OCI-LY1 (cell line): ENCODE measurements around the gene ARMH3.

Experiments used
- H2AFZ ChIP-seq: fragments of 200-600 bp; sonication (generic), shearing (Covaris generic); 2 replicates; pipeline ENCODE4 v1.6.0; 2014; ENCODE audit warnings: antibody characterized with exemption, mild to moderate bottlenecking, low read length
- H3F3A ChIP-seq: fragments of 200-600 bp; sonication (generic), shearing (Covaris generic); 2 replicates; pipeline ENCODE4 v1.6.0; 2014; ENCODE audit warnings: mild to moderate bottlenecking, antibody characterized with exemption, low read length, moderate library complexity; ENCODE audit not compliant: insufficient read depth
- H3K27ac ChIP-seq: fragments of 200-600 bp; sonication (generic); 2 replicates; pipeline ENCODE4 v1.5.1; 2014; ENCODE audit warnings: low read length, mixed run types, mild to moderate bottlenecking, low read depth; ENCODE audit not compliant: poor library complexity, severe bottlenecking
- H3K27me3 ChIP-seq: fragments of 200-600 bp; sonication (generic); 2 replicates; pipeline ENCODE4 v1.6.0; 2014; ENCODE audit warnings: antibody characterized with exemption, mild to moderate bottlenecking, low read length, moderate library complexity; ENCODE audit not compliant: insufficient read depth
- H3K36me3 ChIP-seq: fragments of 200-600 bp; sonication (generic); 2 replicates; pipeline ENCODE4 v1.6.1; 2014; ENCODE audit warnings: mild to moderate bottlenecking, antibody characterized with exemption, low read length, moderate library complexity, mixed read lengths; ENCODE audit not compliant: insufficient read depth
- H3K4me1 ChIP-seq: fragments of 200-600 bp; sonication (generic); 2 replicates; pipeline ENCODE4 v1.5.1; 2014; ENCODE audit warnings: mild to moderate bottlenecking, low read length, moderate library complexity; ENCODE audit not compliant: insufficient read depth, severe bottlenecking
- H3K4me2 ChIP-seq: fragments of 200-600 bp; sonication (generic), shearing (Covaris generic); 2 replicates; pipeline ENCODE4 v1.6.1; 2014; ENCODE audit warnings: low read length
- H3K4me3 ChIP-seq: fragments of 200-600 bp; sonication (generic); 2 replicates; pipeline ENCODE4 v1.5.1; 2014; ENCODE audit warnings: low read length, low read depth, mild to moderate bottlenecking, mixed read lengths; ENCODE audit not compliant: poor library complexity, severe bottlenecking
- H3K79me2 ChIP-seq: fragments of 200-600 bp; shearing (Covaris generic); 2 replicates; pipeline ENCODE4 v1.6.1; 2016; ENCODE audit warnings: mixed run types, low read length, mixed read lengths; ENCODE audit not compliant: insufficient read depth
- H3K9ac ChIP-seq: fragments of 200-600 bp; sonication (generic), shearing (Covaris generic); 2 replicates; pipeline ENCODE4 v1.6.1; 2014; ENCODE audit warnings: mild to moderate bottlenecking, low read length, mixed read lengths
- H3K9me2 ChIP-seq: fragments of 200-600 bp; sonication (generic), shearing (Covaris generic); 2 replicates; pipeline ENCODE4 v1.6.1; 2014; ENCODE audit warnings: low read depth, mild to moderate bottlenecking, low read length, mixed read lengths
- H3K9me3 ChIP-seq: fragments of 200-600 bp; shearing (Covaris generic); 2 replicates; pipeline ENCODE4 v1.6.1; 2014; ENCODE audit warnings: low read length, mixed read lengths
- H4K20me1 ChIP-seq: fragments of 200-600 bp; sonication (generic), shearing (Covaris generic); 2 replicates; pipeline ENCODE4 v1.6.0; 2016; ENCODE audit warnings: mild to moderate bottlenecking, low read length; ENCODE audit not compliant: insufficient read depth
- EZH2 ChIP-seq: fragments of 200-600 bp; sonication (generic), shearing (Covaris generic); IDR thresholded peaks from 2 replicates; pipeline ENCODE4 v1.8.0; 2017; ENCODE audit warnings: borderline replicate concordance, mixed run types, mild to moderate bottlenecking, antibody characterized with exemption, low read length, moderate library complexity, mixed read lengths
- TF ChIP-seq, protein P1 (sequence below): fragments of 200-600 bp; sonication (generic), shearing (Covaris generic); IDR thresholded peaks from 2 replicates; pipeline ENCODE4 v1.5.1; 2017; ENCODE audit warnings: mild to moderate bottlenecking, antibody characterized with exemption, low read length, moderate library complexity, mixed read lengths

ARMH3 gene

DNA sequence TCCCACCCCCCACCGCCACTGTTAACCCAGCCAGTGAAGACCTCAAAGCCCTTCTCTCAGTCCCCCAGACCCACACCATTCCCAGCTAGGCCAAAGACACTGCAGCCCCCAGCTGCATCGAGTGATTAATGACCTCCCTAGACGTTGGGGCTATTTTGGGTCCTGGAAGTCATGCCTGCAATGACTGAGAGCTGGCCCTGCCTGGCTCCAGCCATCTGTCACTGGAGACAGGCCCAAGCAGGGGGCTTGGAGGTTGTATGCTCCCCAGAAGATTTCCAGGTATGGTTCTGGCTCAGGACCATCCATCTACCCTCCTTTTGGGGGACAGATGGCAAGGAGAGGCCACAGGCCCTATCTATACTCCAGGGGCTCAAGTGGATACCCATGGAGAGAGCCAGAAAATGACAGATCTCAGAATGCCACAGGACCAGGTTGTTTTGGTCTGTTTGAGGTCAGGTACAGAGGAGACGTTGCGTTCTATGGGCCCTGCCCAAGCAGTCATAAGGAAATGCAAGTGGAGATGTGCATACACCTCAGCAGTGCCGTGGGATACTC, 217.5 kb downstream of the ARMH3 start:
- Histone ChIP-seq H3K4me2 (no peak overlapping the region), H3K79me2 (no peaks in the 10 kb centered on the region), H3K27me3 (no peaks in the 10 kb centered on the region), H4K20me1 (no peaks in the 10 kb centered on the region), H3K9me3 (no peaks in the 10 kb centered on the region), H3K4me3 (no peak overlapping the region), H3K4me1 (peaks cover 21% of the 10 kb centered on the region), H3K9ac (no peak overlapping the region), H3K27ac (no peak overlapping the region), H3F3A (no peaks in the 10 kb centered on the region), H3K9me2 (no peaks in the 10 kb centered on the region), H2AFZ (no peak overlapping the region), H3K36me3 (no peaks in the 10 kb centered on the region)
- TF ChIP-seq EZH2, result no peak
- TF ChIP-seq, protein P1, sequence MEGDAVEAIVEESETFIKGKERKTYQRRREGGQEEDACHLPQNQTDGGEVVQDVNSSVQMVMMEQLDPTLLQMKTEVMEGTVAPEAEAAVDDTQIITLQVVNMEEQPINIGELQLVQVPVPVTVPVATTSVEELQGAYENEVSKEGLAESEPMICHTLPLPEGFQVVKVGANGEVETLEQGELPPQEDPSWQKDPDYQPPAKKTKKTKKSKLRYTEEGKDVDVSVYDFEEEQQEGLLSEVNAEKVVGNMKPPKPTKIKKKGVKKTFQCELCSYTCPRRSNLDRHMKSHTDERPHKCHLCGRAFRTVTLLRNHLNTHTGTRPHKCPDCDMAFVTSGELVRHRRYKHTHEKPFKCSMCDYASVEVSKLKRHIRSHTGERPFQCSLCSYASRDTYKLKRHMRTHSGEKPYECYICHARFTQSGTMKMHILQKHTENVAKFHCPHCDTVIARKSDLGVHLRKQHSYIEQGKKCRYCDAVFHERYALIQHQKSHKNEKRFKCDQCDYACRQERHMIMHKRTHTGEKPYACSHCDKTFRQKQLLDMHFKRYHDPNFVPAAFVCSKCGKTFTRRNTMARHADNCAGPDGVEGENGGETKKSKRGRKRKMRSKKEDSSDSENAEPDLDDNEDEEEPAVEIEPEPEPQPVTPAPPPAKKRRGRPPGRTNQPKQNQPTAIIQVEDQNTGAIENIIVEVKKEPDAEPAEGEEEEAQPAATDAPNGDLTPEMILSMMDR, result no peak

- H3K9me3 ChIP-seq, result no peaks in the 10 kb centered on the region
- H3K4me2 ChIP-seq, result no peak overlapping the region
- TF ChIP-seq, protein P1, result no peak
- TF ChIP-seq EZH2, result no peak
- no peaks in the 10 kb centered on the region for H3K79me2 ChIP-seq
- no peaks in the 10 kb centered on the region for H4K20me1 ChIP-seq
- H3K4me1 ChIP-seq, result peaks cover 15% of the 10 kb centered on the region
- no peak overlapping the region for H3K9ac ChIP-seq
- no peak overlapping the region for H3K27ac ChIP-seq
- no peaks in the 10 kb centered on the region for H3K27me3 ChIP-seq
- H3K36me3 ChIP-seq, result no peaks in the 10 kb centered on the region
- H3F3A ChIP-seq, result no peaks in the 10 kb centered on the region
- H3K9me2 ChIP-seq, result no peaks in the 10 kb centered on the region
- H3K4me3 ChIP-seq, result no peak overlapping the region
- no peak overlapping the region for H2AFZ ChIP-seq
These were observed 218.2 kb downstream of the ARMH3 start for GRCh38 chr10:101837748-101838147.

DNA sequence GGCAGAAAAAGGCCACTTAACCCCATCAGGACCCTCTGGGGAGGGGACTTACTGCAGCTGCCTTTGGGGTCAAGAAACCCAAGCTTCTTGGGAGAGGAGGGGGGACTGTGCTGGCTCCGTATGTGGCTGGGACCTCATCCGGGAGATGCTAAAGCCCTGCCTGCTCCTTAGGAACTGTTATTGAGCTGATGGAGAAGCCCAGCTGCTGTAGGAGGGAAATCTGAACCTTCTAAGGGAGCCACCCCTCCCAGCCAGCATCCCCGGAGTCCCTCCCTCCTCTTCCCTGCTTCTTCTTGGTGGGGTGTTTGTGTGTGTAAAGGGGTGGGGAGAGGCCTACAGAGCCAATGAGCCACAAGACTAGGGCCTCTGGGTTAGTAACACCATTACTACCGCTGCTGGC, 220.6 kb downstream of the ARMH3 start:
- H2AFZ ChIP-seq, result no peak overlapping the region
- H3K4me2 ChIP-seq, result no peak overlapping the region

More for the DNA sequence above, 220.6 kb downstream of the ARMH3 start:
- Histone ChIP-seq H3K4me3 (no peak overlapping the region), H3K9ac (no peak overlapping the region), H3K27ac (no peak overlapping the region), H3K9me3 (no peaks in the 10 kb centered on the region), H4K20me1 (no peaks in the 10 kb centered on the region), H3K36me3 (no peaks in the 10 kb centered on the region), H3F3A (no peaks in the 10 kb centered on the region), H3K4me1 (peaks cover 18% of the 10 kb centered on the region), H3K79me2 (no peaks in the 10 kb centered on the region), H3K27me3 (no peaks in the 10 kb centered on the region), H3K9me2 (no peaks in the 10 kb centered on the region)
- no peak for TF ChIP-seq EZH2
- TF ChIP-seq, protein P1, result no peak
